Ovary (tissue), 9 donors: ENCODE results near the gene GNB1L. TPM values are rescaled to one million over a fixed set of nuclear protein-coding genes. Genes with fewer than 3 reads are reported as not detected.

Experiments used
- DNase-seq, 5 donors: peaks; one replicate each; pipeline ENCODE4 v3.0.0-alpha.2; 2019 to 2020
- H3K27ac ChIP-seq, 2 donors: fragments of 200-600 bp; one replicate each; pipeline versions ENCODE4 v1.5.1 to v1.8.0; 2019 to 2022
- H3K27me3 ChIP-seq: fragments of 200-600 bp; one replicate; pipeline ENCODE4 v1.8.0; 2022
- H3K36me3 ChIP-seq: fragments of 200-600 bp; sonication (generic); one replicate; pipeline ENCODE4 v1.5.1; 2019
- H3K4me1 ChIP-seq: one replicate; pipeline ENCODE4 v1.8.1; 2013; ENCODE audit warnings: mild to moderate bottlenecking, moderate library complexity; ENCODE audit not compliant: insufficient read depth
- H3K4me3 ChIP-seq: fragments of 200-600 bp; sonication (generic); one replicate; pipeline ENCODE4 v1.5.1; 2017
- H3K9me3 ChIP-seq, 2 donors: fragments of 200-600 bp in 1 of 2; sonication (generic) in 1 of 2; one replicate each; pipeline versions ENCODE4 v1.5.1 to v1.8.1; 2013 to 2019; ENCODE audit warnings: mild to moderate bottlenecking in 1 of 2, moderate library complexity in 1 of 2
- EP300 ChIP-seq: sonication (generic); formaldehyde crosslinking; IDR thresholded peaks from one replicate; pipeline ENCODE4 v1.6.1; 2017; ENCODE audit warnings: antibody characterized with exemption
- POLR2A ChIP-seq: fragments of 450-650 bp; IDR thresholded peaks from one replicate; pipeline ENCODE4 v1.6.1; 2017; ENCODE audit warnings: antibody characterized with exemption, mild to moderate bottlenecking, moderate library complexity
- WGBS, 3 donors: extraction: QIAGEN DNeasy Blood & Tissue Kit in 1 of 3; methylation state at CpG; one replicate each; pipeline versions ENCODE4 v1.1.5 to v1.1.7; 2013 to 2017; 5-methylcytosine and 5-hydroxymethylcytosine counted together
- intact Hi-C, 4 donors: fragments of 100-400 bp; cut with DNase I; formaldehyde crosslinking; loops; one replicate each; pipeline versions ENCODE4 v1.11.0 to v1.15.1; 2022 to 2023
- polyA plus RNA-seq, 2 donors: library from polyadenylated mRNA; stranded (reverse); fragments of 200-250 nt in 1 of 2; fragments of 350-450 nt in 1 of 2; fragmentation: Illumina TruSeq in 1 of 2; extraction: RNeasy Lipid Tissue Mini Kit (QIAGEN cat#74804) in 1 of 2; gene quantifications; one replicate each; pipeline ENCODE4 v1.2.3, GENCODE V29; 2013 to 2014
- total RNA-seq, 7 donors: library from RNA; depleted of rRNA in 2 of 7; stranded (reverse); fragments of >200 nt in 2 of 7; fragmentation: NEBNext Ultra II Directional in 3 of 7; extraction: Animal tissue kit (Norgen Biotek cat#: 25700) in 3 of 7; gene quantifications; one replicate each; pipeline versions ENCODE4 v1.1.0 to v1.2.4, GENCODE V29; 2016 to 2023
- TF ChIP-seq, protein P1 (sequence below), 3 donors: fragments of 450-650 bp in 2 of 3; fragments of 200-600 bp in 1 of 3; IDR thresholded peaks; one replicate each; pipeline versions ENCODE4 v1.5.1 to v1.8.0; 2016 to 2022; ENCODE audit warnings: antibody characterized with exemption in 3 of 3, mild to moderate bottlenecking in 1 of 3
- donor health status: DM: no; HTN: no; CAD: no; lungs with moderate emphysema.
- donor health status: DM: no; HTN: no; CAD: no.
- donor health status: Bipolar disorder and iron deficiency.
- donor health status: DM: yes; HTN: yes; CAD: no.
- donor health status: DM: no; HTN: no; CAD: no.
- donor health status: DM: yes; HTN: yes; CAD: no.

GNB1L gene
- total and polyA plus RNA-seq, 9 donors, result 3.1 to 14.9 (median 5.8) TPM; not detected in 1

DNA sequence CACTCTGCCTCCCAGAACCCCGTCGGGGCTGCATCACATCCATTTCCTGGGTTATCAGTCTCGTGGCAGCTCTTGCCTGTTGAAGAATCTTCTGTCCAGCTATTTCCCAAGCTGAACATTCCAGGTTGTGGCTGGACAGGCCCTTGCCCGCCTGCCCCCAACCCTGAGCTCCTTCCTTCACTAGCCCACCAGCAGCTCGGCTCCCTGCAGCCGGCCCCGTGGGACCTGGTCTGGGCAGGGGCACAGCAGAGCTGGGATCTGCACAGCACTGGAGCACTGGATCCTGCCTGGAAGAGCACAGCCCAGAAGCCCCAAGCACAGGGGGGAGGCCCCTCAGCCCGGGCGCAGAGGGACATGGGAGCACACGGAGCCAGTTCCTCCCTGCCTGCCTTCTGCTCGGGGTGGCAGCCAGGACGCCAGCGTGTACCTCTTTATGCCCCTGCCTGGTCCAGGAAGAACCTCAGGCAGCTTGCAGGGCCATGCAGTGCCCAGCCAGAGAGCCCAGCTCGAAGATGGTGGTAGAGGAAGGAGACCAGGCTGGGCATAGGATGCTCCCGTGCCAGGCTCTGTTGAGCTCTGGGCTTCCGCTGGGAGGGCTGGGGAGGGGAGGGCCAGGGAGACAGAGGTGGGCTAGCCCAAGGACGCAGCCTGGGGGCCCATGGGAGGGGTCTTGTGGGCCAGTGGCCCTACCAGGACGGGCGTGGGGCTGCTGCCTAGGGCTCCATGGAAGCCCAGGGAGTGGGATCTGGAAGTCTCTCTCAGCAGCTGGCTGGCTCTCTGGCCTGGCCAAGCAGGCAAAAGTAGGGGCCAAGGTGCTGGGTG is 16.6 kb upstream of the GNB1L start:
- WGBS, 3 donors, result 50 to 58% (median 56%) methylated on average over 17 to 19 of the region's 19 CpGs
- DNase-seq, result peak in 4 of 5 donors; percentile 6 to 26 (median 12)
- H3K4me1 ChIP-seq, result peaks cover 3% of the 10 kb centered on the region
- no peak overlapping the region for H3K27ac ChIP-seq
- H3K27me3 ChIP-seq, result no peaks in the 10 kb centered on the region
- no peak for TF ChIP-seq POLR2A
- TF ChIP-seq, protein P1, sequence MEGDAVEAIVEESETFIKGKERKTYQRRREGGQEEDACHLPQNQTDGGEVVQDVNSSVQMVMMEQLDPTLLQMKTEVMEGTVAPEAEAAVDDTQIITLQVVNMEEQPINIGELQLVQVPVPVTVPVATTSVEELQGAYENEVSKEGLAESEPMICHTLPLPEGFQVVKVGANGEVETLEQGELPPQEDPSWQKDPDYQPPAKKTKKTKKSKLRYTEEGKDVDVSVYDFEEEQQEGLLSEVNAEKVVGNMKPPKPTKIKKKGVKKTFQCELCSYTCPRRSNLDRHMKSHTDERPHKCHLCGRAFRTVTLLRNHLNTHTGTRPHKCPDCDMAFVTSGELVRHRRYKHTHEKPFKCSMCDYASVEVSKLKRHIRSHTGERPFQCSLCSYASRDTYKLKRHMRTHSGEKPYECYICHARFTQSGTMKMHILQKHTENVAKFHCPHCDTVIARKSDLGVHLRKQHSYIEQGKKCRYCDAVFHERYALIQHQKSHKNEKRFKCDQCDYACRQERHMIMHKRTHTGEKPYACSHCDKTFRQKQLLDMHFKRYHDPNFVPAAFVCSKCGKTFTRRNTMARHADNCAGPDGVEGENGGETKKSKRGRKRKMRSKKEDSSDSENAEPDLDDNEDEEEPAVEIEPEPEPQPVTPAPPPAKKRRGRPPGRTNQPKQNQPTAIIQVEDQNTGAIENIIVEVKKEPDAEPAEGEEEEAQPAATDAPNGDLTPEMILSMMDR (IDR thresholded peaks at IDR 0.05), result no peak
- TF ChIP-seq EP300, result no peak
- intact Hi-C loops, result no loop called here
- H3K4me3 ChIP-seq, result no peak overlapping the region
- no peaks in the 10 kb centered on the region for H3K9me3 ChIP-seq
- no peaks in the 10 kb centered on the region for H3K36me3 ChIP-seq

DNA sequence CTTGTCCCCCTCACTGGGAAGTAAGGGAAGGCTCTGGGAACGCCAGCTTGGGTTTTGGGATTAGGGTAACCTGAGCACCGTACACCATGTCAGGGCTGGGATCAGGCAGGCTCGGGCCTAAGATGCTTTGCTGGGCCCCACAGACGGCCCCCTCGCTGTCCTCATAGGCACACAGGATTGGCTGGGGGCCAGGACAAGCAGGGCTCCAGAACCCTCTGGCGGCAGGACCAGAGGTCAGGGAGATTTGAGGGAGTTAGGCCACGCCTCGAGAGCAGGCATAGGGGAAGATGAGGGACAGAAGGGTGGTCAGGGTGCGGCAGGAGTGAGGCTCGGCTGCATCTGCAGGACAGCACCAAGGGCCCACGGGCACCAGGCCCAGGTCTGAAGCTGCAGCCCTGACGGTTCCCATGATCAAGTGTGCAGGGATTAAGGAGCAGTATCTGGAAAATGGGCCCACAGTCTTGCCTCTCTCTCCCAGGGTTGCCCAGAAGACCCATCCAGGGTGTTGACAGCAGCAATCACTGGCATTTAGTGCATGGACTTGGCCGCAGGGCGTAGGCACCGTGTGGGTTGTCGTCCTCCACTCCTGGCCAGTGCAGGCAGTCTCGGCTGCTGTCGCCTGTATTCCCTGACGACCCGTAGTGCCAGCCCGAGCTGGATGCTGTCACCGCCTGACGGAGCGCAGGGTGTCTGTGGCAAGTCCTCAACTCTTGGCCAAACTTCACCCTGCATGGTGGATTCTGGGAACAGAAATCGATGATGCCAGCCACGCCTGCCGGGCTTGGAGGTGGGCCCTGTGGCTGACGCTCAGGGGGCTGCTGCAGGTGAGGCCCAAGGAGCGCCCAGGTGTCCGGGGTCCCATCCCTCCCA is 15.7 kb upstream of the GNB1L start:
- H3K9me3 ChIP-seq, result no peaks in the 10 kb centered on the region
- no peaks in the 10 kb centered on the region for H3K36me3 ChIP-seq
- no peak for TF ChIP-seq EP300
- TF ChIP-seq POLR2A, result no peak
- TF ChIP-seq, protein P1 (IDR thresholded peaks at IDR 0.05), result no peak
- peaks cover 3% of the 10 kb centered on the region for H3K4me1 ChIP-seq
- no peak overlapping the region for H3K4me3 ChIP-seq
- no peaks in the 10 kb centered on the region for H3K27me3 ChIP-seq
- H3K27ac ChIP-seq, result no peak overlapping the region
- peak in 4 of 5 donors; percentile 8 to 31 (median 16) for DNase-seq
- intact Hi-C loops, result no loop called here
- 82 to 87% (median 84%) methylated on average over 30 of the region's 30 CpGs for WGBS, 3 donors

- TF ChIP-seq EP300, result no peak
- TF ChIP-seq, protein P1 (IDR thresholded peaks at IDR 0.05), result no peak
- TF ChIP-seq POLR2A, result no peak
- no peaks in the 10 kb centered on the region for H3K27me3 ChIP-seq
- DNase-seq, result peak in 2 of 5 donors; percentile 10 to 21
- no peaks in the 10 kb centered on the region for H3K36me3 ChIP-seq
- no peak overlapping the region for H3K4me3 ChIP-seq
- no peak overlapping the region for H3K27ac ChIP-seq
- intact Hi-C loops, result no loop called here
- no peaks in the 10 kb centered on the region for H3K9me3 ChIP-seq
- H3K4me1 ChIP-seq, result peaks cover 3% of the 10 kb centered on the region
- WGBS, 3 donors, result 95% methylated on average over 12 of the region's 12 CpGs
These were observed 15.0 kb upstream of the GNB1L start for GRCh38 chr22:19869497-19870152.

- Histone ChIP-seq H3K27ac (no peak overlapping the region), H3K4me3 (no peak overlapping the region), H3K4me1 (no peaks in the 10 kb centered on the region), H3K9me3 (no peaks in the 10 kb centered on the region), H3K27me3 (no peaks in the 10 kb centered on the region), H3K36me3 (no peaks in the 10 kb centered on the region)
- TF ChIP-seq POLR2A (no peak), EP300 (no peak)
- TF ChIP-seq, protein P1 (IDR thresholded peaks at IDR 0.05), result no peak
- WGBS, 3 donors, result 82 to 89% (median 89%) methylated on average over 18 to 23 of the region's 23 CpGs
- intact Hi-C loops, result no loop called here
- peak in 4 of 5 donors; percentile 6 to 27 (median 14) for DNase-seq
These were observed 14.2 kb upstream of the GNB1L start for GRCh38 chr22:19868773-19869471.
